HG02678 (cell line): ENCODE data around the gene ANGPTL2.

Source experiments
- ATAC-seq: cut with Tn5 transposase; IDR thresholded peaks from one replicate; pipeline ENCODE4 v1.9.1; 2021; ENCODE audit warnings: mild to moderate bottlenecking, moderate library complexity; ENCODE audit not compliant: unreplicated experiment

The ANGPTL2 gene

GRCh38 chr9:127099664-127100063 lies 22.8 kb downstream of the ANGPTL2 start:
- ATAC-seq: no peak

- ATAC-seq: no peak
These were observed 23.4 kb downstream of the ANGPTL2 start for GRCh38 chr9:127098916-127099553.

- ATAC-seq: no peak
These were observed 24.8 kb downstream of the ANGPTL2 start for GRCh38 chr9:127097683-127098082.

- ATAC-seq: no peak
These were observed 26.2 kb downstream of the ANGPTL2 start for GRCh38 chr9:127096208-127096607.

GRCh38 chr9:127095411-127095810 lies 27.0 kb downstream of the ANGPTL2 start:
- ATAC-seq: no peak

- ATAC-seq: no peak
These were observed 29.0 kb downstream of the ANGPTL2 start for GRCh38 chr9:127093319-127094020.

- no peak for ATAC-seq
These were observed 30.3 kb downstream of the ANGPTL2 start for GRCh38 chr9:127092041-127092608.

GRCh38 chr9:127091526-127091925 lies 30.9 kb downstream of the ANGPTL2 start:
- ATAC-seq: no peak

GRCh38 chr9:127090341-127090985 lies 32.0 kb downstream of the ANGPTL2 start:
- ATAC-seq: no peak

GRCh38 chr9:127089631-127090081 lies 32.8 kb downstream of the ANGPTL2 start:
- no peak for ATAC-seq

- no peak for ATAC-seq
These were observed 33.5 kb downstream of the ANGPTL2 start for GRCh38 chr9:127088724-127089615.

- no peak for ATAC-seq
These were observed 34.6 kb downstream of the ANGPTL2 start for GRCh38 chr9:127087836-127088235.

GRCh38 chr9:127087411-127087810 lies 35.0 kb downstream of the ANGPTL2 start:
- ATAC-seq: no peak

- ATAC-seq: no peak
These were observed 35.7 kb downstream of the ANGPTL2 start for GRCh38 chr9:127086771-127087170.

GRCh38 chr9:127085186-127085585 lies 37.2 kb downstream of the ANGPTL2 start:
- no peak for ATAC-seq

- ATAC-seq: no peak
These were observed 38.1 kb downstream of the ANGPTL2 start for GRCh38 chr9:127084076-127085039.

GRCh38 chr9:127083138-127083980 lies 39.1 kb downstream of the ANGPTL2 start:
- ATAC-seq: no peak
